ENCODE results near the gene SIRT1. TPM values are rescaled to one million over a fixed set of nuclear protein-coding genes. Genes with fewer than 3 reads are reported as not detected.

SIRT1 gene
- total RNA-seq, 2 donors from 2014 or later: 9.6 to 34.7 TPM

- H3K27ac ChIP-seq: no peak overlapping the region
- H3K4me1 ChIP-seq (ENCODE audit: control insufficient read depth in 1 of 2, low read depth in 2 of 2): no peaks in the 10 kb centered on the region
- peaks cover 3% of the 10 kb centered on the region for H3K36me3 ChIP-seq
- H3K9me3 ChIP-seq: no peaks in the 10 kb centered on the region
- H3K27me3 ChIP-seq (replicated peaks; ENCODE audit: insufficient read depth): no peaks in the 10 kb centered on the region
- DNase-seq (ENCODE audit: low spot score) (no peak), ATAC-seq (ENCODE audit: insufficient number of reproducible peaks, low FRiP score, low read depth) (no peak)
- TF ChIP-seq CTCF (IDR thresholded peaks at IDR 0.05): no peak
- H3K4me3 ChIP-seq: no peak overlapping the region
These were observed 39.1 kb downstream of the SIRT1 start for GRCh38 chr10:67923551-67923950.

- DNase-seq (ENCODE audit: low spot score) (no peak), ATAC-seq (ENCODE audit: insufficient number of reproducible peaks, low FRiP score, low read depth) (no peak)
- peaks cover 3% of the 10 kb centered on the region for H3K36me3 ChIP-seq
- no peaks in the 10 kb centered on the region for H3K4me1 ChIP-seq (ENCODE audit: control insufficient read depth in 1 of 2, low read depth in 2 of 2)
- TF ChIP-seq CTCF (IDR thresholded peaks at IDR 0.05): no peak
- H3K9me3 ChIP-seq: no peaks in the 10 kb centered on the region
- no peak overlapping the region for H3K4me3 ChIP-seq
- H3K27ac ChIP-seq: no peak overlapping the region
- no peaks in the 10 kb centered on the region for H3K27me3 ChIP-seq (replicated peaks; ENCODE audit: insufficient read depth)
These were observed 39.7 kb downstream of the SIRT1 start for GRCh38 chr10:67924136-67924535.

- H3K36me3 ChIP-seq: peaks cover 7% of the 10 kb centered on the region
- ATAC-seq (ENCODE audit: insufficient number of reproducible peaks, low FRiP score, low read depth): no peak
- TF ChIP-seq CTCF (IDR thresholded peaks at IDR 0.05): no peak
- no peak overlapping the region for H3K27ac ChIP-seq
- no peaks in the 10 kb centered on the region for H3K9me3 ChIP-seq
- no peaks in the 10 kb centered on the region for H3K27me3 ChIP-seq (replicated peaks; ENCODE audit: insufficient read depth)
- no peak overlapping the region for H3K4me3 ChIP-seq
- DNase-seq (ENCODE audit: low spot score): no peak
- no peaks in the 10 kb centered on the region for H3K4me1 ChIP-seq (ENCODE audit: control insufficient read depth in 1 of 2, low read depth in 2 of 2)
These were observed 41.1 kb downstream of the SIRT1 start for GRCh38 chr10:67925449-67926005.

- Histone ChIP-seq H3K27me3 (replicated peaks; ENCODE audit: insufficient read depth) (no peaks in the 10 kb centered on the region), H3K9me3 (no peaks in the 10 kb centered on the region), H3K36me3 (peaks cover 15% of the 10 kb centered on the region), H3K4me3 (no peak overlapping the region), H3K4me1 (ENCODE audit: control insufficient read depth in 1 of 2, low read depth in 2 of 2) (no peaks in the 10 kb centered on the region), H3K27ac (no peak overlapping the region)
- DNase-seq (ENCODE audit: low spot score) (no peak), ATAC-seq (ENCODE audit: insufficient number of reproducible peaks, low FRiP score, low read depth) (no peak)
- TF ChIP-seq CTCF (IDR thresholded peaks at IDR 0.05): no peak
These were observed 42.5 kb downstream of the SIRT1 start for GRCh38 chr10:67926951-67927350.

- ATAC-seq (ENCODE audit: insufficient number of reproducible peaks, low FRiP score, low read depth) (no peak), DNase-seq (ENCODE audit: low spot score) (no peak)
- H3K27ac ChIP-seq: no peak overlapping the region
- no peaks in the 10 kb centered on the region for H3K9me3 ChIP-seq
- H3K36me3 ChIP-seq: peaks cover 33% of the 10 kb centered on the region
- H3K4me3 ChIP-seq: no peak overlapping the region
- H3K4me1 ChIP-seq (ENCODE audit: control insufficient read depth in 1 of 2, low read depth in 2 of 2): no peaks in the 10 kb centered on the region
- H3K27me3 ChIP-seq (replicated peaks; ENCODE audit: insufficient read depth): no peaks in the 10 kb centered on the region
- no peak for TF ChIP-seq CTCF (IDR thresholded peaks at IDR 0.05)
These were observed 48.7 kb downstream of the SIRT1 start for GRCh38 chr10:67933199-67933598.

Measured in thoracic aorta (tissue), 2 donors.